Measurements from ENCODE around the gene PROZ.

GRCh38 chr13:113121183-113121927 lies 37.1 kb upstream of the PROZ start:
- TF ChIP-seq CTCF (IDR thresholded peaks at IDR 0.05) (no peak), POLR2A (IDR thresholded peaks at IDR 0.05) (no peak)
